Panc1 (cell line): ENCODE measurements around the gene CPN1. TPM values are rescaled to one million over a fixed set of nuclear protein-coding genes. Genes with fewer than 3 reads are reported as not detected.

Experiments
- ATAC-seq: fragments of 200-7000 bp; cut with Tn5 transposase; 2 replicates; pipeline ENCODE4 v1.9.1; 2020; ENCODE audit warnings: mild to moderate bottlenecking, moderate library complexity
- BruUV-seq: library from RNA; stranded (reverse); fragments of 400-500 nt; replicated peaks from 2 replicates; lab custom pipeline; 2021; lab: Mats Ljungman, UMichigan
- CTCF ChIA-PET: fragments of 300-600 bp; sonication (Branson Sonifier 250); formaldehyde crosslinking; loops from one replicate; lab custom pipeline; 2022; ENCODE audit warnings: antibody characterized with exemption; lab: Charles Lee
- POLR2A ChIA-PET: fragments of 300-600 bp; sonication (Branson Sonifier 250); formaldehyde crosslinking; loops from one replicate; lab custom pipeline; 2022; ENCODE audit warnings: antibody characterized with exemption; lab: Charles Lee
- DNase-seq: peaks from one replicate; pipeline ENCODE4 v3.0.0-alpha.2; 2010; ENCODE audit warnings: low read depth, low spot score
- H3K27ac ChIP-seq: 2 replicates; pipeline ENCODE4 v1.5.1; 2011; ENCODE audit warnings: mild to moderate bottlenecking, low read length, inconsistent platforms
- H3K27me3 ChIP-seq: fragments of 200-500 bp; sonication (Bioruptor generic); 2 replicates; pipeline ENCODE4 v1.6.0; 2014; ENCODE audit warnings: low read length, inconsistent platforms; ENCODE audit not compliant: control insufficient read depth, insufficient read depth
- H3K36me3 ChIP-seq: fragments of 200-500 bp; sonication (Bioruptor generic); 2 replicates; pipeline ENCODE4 v1.5.1; 2014; ENCODE audit warnings: inconsistent platforms, mild to moderate bottlenecking, low read length, moderate library complexity; ENCODE audit not compliant: control insufficient read depth, insufficient read depth
- H3K4me1 ChIP-seq: 2 replicates; pipeline ENCODE4 v1.5.1; 2011; ENCODE audit warnings: inconsistent platforms, mild to moderate bottlenecking, low read length, moderate library complexity; ENCODE audit not compliant: control insufficient read depth, insufficient read depth
- H3K4me3 ChIP-seq, 2 experiments: 2 replicates each; pipeline ENCODE4 v1.5.1; 2011 to 2012; ENCODE audit warnings: low read depth in 2 of 2, low read length in 2 of 2, mild to moderate bottlenecking in 2 of 2, inconsistent platforms in 1 of 2, moderate library complexity in 1 of 2
- H3K9me3 ChIP-seq: fragments of 200-500 bp; sonication (Bioruptor generic); 2 replicates; pipeline ENCODE4 v1.5.1; 2014; ENCODE audit warnings: low read depth, mild to moderate bottlenecking, inconsistent platforms, low read length, moderate library complexity; ENCODE audit not compliant: control insufficient read depth, insufficient read depth
- CTCF ChIP-seq: fragments of 450-650 bp; IDR thresholded peaks from 2 replicates; pipeline ENCODE4 v1.5.1; 2017; ENCODE audit warnings: mild to moderate bottlenecking
- POLR2AphosphoS5 ChIP-seq: IDR thresholded peaks from 2 replicates; pipeline ENCODE4 v1.6.1; 2012; ENCODE audit warnings: mild to moderate bottlenecking, low read depth, low read length, moderate library complexity
- SIN3A ChIP-seq: IDR thresholded peaks from 2 replicates; pipeline ENCODE4 v1.6.1; 2012; ENCODE audit warnings: low read depth, mild to moderate bottlenecking, low read length, moderate library complexity, borderline replicate concordance; ENCODE audit not compliant: insufficient read depth
- TCF7L2 ChIP-seq: IDR thresholded peaks from 2 replicates; pipeline ENCODE4 v1.6.1; 2011; ENCODE audit warnings: mild to moderate bottlenecking, low read depth, low read length, inconsistent platforms
- in situ Hi-C: cut with HindIII; loops from 2 replicates; pipeline ENCODE4 v1.10.0; 2016; ENCODE audit warnings: low sequenced_read_pairs, low pct_unique_long_range_greater_than_20kb
- intact Hi-C: fragments of 100-400 bp; cut with micrococcal nuclease; formaldehyde crosslinking; loops from one replicate; pipeline ENCODE4 v1.10.0; 2022; ENCODE audit not compliant: unreplicated experiment
- total RNA-seq: library from RNA; stranded (reverse); gene quantifications from one replicate; pipeline ENCODE4 v1.2.1, GENCODE V29; 2021; ENCODE audit not compliant: unreplicated experiment
- TF ChIP-seq, protein P1 (sequence below), 2 experiments: IDR thresholded peaks; 2 replicates each; pipeline ENCODE4 v1.6.1; 2011 to 2012; ENCODE audit warnings: low read depth in 2 of 2, control low read depth in 1 of 2, low read length in 1 of 2, mild to moderate bottlenecking in 1 of 2, moderate library complexity in 1 of 2; ENCODE audit not compliant: insufficient read depth in 1 of 2

The CPN1 gene
- total RNA-seq, 1 experiment from 2014 or later: not detected

DNA sequence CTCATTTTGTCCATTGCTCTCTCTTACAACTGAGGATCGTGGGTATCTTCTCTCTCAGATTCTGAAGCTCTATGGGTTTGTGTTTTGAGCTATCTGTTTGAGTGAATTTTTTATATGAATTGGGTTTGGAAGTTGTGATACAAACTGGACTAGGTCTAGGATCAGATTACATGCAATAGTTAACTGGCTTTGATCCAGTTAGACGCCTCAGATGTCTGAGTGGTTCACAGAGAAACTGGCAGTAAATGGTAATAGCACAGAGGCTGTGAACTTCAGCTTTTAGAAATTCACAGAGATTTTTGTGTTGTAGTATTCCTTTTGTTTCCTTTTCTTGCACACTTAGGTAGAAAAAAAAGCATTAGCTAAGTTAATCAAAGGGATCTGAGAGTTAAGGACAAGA is 59.3 kb downstream of the CPN1 start:
- intact Hi-C loops: no loop called here
- ChIA-PET CTCF (interaction anchor here (0.6 kb wide), 1 partner anchor 1193 kb away, joined by 3 read pairs; no protein-coding TSS in a partner anchor), POLR2A (no interaction called here)
- BruUV-seq: no TSS peak
- ATAC-seq: no peak
- peaks cover 23% of the 10 kb centered on the region for H3K4me1 ChIP-seq
- no peaks in the 10 kb centered on the region for H3K9me3 ChIP-seq
- H3K27ac ChIP-seq: no peak overlapping the region
- in situ Hi-C loops: no loop called here
- TF ChIP-seq POLR2AphosphoS5 (no peak), SIN3A (no peak), TCF7L2 (no peak), CTCF (no peak)
- TF ChIP-seq, protein P1, sequence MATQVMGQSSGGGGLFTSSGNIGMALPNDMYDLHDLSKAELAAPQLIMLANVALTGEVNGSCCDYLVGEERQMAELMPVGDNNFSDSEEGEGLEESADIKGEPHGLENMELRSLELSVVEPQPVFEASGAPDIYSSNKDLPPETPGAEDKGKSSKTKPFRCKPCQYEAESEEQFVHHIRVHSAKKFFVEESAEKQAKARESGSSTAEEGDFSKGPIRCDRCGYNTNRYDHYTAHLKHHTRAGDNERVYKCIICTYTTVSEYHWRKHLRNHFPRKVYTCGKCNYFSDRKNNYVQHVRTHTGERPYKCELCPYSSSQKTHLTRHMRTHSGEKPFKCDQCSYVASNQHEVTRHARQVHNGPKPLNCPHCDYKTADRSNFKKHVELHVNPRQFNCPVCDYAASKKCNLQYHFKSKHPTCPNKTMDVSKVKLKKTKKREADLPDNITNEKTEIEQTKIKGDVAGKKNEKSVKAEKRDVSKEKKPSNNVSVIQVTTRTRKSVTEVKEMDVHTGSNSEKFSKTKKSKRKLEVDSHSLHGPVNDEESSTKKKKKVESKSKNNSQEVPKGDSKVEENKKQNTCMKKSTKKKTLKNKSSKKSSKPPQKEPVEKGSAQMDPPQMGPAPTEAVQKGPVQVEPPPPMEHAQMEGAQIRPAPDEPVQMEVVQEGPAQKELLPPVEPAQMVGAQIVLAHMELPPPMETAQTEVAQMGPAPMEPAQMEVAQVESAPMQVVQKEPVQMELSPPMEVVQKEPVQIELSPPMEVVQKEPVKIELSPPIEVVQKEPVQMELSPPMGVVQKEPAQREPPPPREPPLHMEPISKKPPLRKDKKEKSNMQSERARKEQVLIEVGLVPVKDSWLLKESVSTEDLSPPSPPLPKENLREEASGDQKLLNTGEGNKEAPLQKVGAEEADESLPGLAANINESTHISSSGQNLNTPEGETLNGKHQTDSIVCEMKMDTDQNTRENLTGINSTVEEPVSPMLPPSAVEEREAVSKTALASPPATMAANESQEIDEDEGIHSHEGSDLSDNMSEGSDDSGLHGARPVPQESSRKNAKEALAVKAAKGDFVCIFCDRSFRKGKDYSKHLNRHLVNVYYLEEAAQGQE (IDR thresholded peaks at IDR 0.05; ENCODE audit: insufficient read depth in 1 of 2, low read depth in 2 of 2, low read length in 1 of 2): no peak
- DNase-seq: no peak
- H3K27me3 ChIP-seq: no peaks in the 10 kb centered on the region
- no peaks in the 10 kb centered on the region for H3K36me3 ChIP-seq
- no peak overlapping the region for H3K4me3 ChIP-seq

DNA sequence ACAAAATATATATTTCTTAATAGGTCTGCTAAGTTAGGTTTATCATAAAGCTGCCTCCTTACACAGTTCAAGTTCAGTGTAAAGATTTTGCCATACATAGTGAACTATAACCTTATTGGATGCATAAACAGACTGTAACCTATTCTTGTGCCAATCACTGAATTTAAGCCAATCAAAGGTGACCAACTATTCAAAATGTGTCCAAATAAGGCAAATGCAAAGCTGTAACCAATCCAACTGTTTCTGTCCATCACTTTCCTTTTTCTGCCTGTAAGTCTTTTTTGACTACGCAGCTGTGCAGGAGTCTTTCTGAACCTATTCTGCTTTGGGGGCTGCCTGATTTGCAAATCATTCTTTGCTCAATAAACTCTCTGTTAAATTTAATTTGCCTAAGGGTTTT is 60.3 kb downstream of the CPN1 start:
- H3K36me3 ChIP-seq: no peaks in the 10 kb centered on the region
- H3K4me3 ChIP-seq: no peak overlapping the region
- in situ Hi-C loops: no loop called here
- ATAC-seq (0 out of 2 replicates have a peak, but pooled peaks have one; percentile 29), DNase-seq (no peak)
- H3K27me3 ChIP-seq: no peaks in the 10 kb centered on the region
- TF ChIP-seq TCF7L2 (no peak), SIN3A (no peak), CTCF (no peak), POLR2AphosphoS5 (no peak)
- TF ChIP-seq, protein P1 (IDR thresholded peaks at IDR 0.05; ENCODE audit: insufficient read depth in 1 of 2, low read depth in 2 of 2, low read length in 1 of 2): no peak
- H3K27ac ChIP-seq: peak overlapping the region; percentile 49
- CTCF ChIA-PET: interaction anchor here (1.6 kb wide), 1 partner anchor 25 kb away, joined by 5 read pairs; no protein-coding TSS in a partner anchor
- BruUV-seq: no TSS peak
- peaks cover 23% of the 10 kb centered on the region for H3K4me1 ChIP-seq
- POLR2A ChIA-PET: interaction anchor here (0.6 to 1.0 kb wide), 2 partner anchors 104 to 252 kb away, joined by 3 to 12 read pairs; no protein-coding TSS in a partner anchor
- H3K9me3 ChIP-seq: no peaks in the 10 kb centered on the region
- intact Hi-C loops: no loop called here
